ENCODE results near the gene NUP153.

DNA sequence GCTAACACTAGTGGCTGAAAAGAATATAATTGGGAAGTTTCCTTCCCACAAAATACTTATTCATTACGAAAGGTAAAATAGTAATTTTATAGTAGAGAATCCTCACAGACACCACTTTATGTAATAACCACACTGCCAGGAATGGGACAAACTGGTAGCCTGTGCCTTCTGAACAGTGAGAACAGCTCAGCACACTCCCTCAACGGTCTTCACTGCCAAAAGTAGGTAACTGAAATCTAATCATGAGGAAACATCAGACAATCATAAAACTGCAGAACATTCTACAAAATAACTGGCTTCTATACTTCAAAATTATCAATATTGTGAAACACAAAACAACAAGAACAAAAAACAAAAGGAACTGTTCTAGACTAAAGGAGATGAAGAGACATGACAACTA lies 44.1 kb downstream of the NUP153 start:
- TF ChIP-seq POLR2AphosphoS5 (IDR thresholded peaks at IDR 0.05; ENCODE audit: low read depth): no peak
- TF ChIP-seq, protein P1, sequence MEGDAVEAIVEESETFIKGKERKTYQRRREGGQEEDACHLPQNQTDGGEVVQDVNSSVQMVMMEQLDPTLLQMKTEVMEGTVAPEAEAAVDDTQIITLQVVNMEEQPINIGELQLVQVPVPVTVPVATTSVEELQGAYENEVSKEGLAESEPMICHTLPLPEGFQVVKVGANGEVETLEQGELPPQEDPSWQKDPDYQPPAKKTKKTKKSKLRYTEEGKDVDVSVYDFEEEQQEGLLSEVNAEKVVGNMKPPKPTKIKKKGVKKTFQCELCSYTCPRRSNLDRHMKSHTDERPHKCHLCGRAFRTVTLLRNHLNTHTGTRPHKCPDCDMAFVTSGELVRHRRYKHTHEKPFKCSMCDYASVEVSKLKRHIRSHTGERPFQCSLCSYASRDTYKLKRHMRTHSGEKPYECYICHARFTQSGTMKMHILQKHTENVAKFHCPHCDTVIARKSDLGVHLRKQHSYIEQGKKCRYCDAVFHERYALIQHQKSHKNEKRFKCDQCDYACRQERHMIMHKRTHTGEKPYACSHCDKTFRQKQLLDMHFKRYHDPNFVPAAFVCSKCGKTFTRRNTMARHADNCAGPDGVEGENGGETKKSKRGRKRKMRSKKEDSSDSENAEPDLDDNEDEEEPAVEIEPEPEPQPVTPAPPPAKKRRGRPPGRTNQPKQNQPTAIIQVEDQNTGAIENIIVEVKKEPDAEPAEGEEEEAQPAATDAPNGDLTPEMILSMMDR (IDR thresholded peaks at IDR 0.05; ENCODE audit: insufficient read depth, low read length): no peak
- TF ChIP-seq, protein P2, sequence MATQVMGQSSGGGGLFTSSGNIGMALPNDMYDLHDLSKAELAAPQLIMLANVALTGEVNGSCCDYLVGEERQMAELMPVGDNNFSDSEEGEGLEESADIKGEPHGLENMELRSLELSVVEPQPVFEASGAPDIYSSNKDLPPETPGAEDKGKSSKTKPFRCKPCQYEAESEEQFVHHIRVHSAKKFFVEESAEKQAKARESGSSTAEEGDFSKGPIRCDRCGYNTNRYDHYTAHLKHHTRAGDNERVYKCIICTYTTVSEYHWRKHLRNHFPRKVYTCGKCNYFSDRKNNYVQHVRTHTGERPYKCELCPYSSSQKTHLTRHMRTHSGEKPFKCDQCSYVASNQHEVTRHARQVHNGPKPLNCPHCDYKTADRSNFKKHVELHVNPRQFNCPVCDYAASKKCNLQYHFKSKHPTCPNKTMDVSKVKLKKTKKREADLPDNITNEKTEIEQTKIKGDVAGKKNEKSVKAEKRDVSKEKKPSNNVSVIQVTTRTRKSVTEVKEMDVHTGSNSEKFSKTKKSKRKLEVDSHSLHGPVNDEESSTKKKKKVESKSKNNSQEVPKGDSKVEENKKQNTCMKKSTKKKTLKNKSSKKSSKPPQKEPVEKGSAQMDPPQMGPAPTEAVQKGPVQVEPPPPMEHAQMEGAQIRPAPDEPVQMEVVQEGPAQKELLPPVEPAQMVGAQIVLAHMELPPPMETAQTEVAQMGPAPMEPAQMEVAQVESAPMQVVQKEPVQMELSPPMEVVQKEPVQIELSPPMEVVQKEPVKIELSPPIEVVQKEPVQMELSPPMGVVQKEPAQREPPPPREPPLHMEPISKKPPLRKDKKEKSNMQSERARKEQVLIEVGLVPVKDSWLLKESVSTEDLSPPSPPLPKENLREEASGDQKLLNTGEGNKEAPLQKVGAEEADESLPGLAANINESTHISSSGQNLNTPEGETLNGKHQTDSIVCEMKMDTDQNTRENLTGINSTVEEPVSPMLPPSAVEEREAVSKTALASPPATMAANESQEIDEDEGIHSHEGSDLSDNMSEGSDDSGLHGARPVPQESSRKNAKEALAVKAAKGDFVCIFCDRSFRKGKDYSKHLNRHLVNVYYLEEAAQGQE (IDR thresholded peaks at IDR 0.05; ENCODE audit: insufficient replicate concordance, low read depth): no peak
- TF ChIP-seq SPI1 (IDR thresholded peaks at IDR 0.05; ENCODE audit: borderline replicate concordance, low read depth): no peak
- no peak for TF ChIP-seq GABPA (IDR thresholded peaks at IDR 0.05; ENCODE audit: low read depth)
